ENCODE data around the gene MYO18B.

Gene MYO18B

GRCh38 chr22:25996669-25997068 lies 254.7 kb downstream of the MYO18B start:
- no peak for DNase-seq (ENCODE audit: low read depth)

- no peak for DNase-seq (ENCODE audit: low read depth)
Observed at GRCh38 chr22:25997886-25998775, 256.1 kb downstream of the MYO18B start.

GRCh38 chr22:26002456-26002855 lies 260.5 kb downstream of the MYO18B start:
- no peak for DNase-seq (ENCODE audit: low read depth)

- no peak for DNase-seq (ENCODE audit: low read depth)
Observed at GRCh38 chr22:26004477-26004876, 262.5 kb downstream of the MYO18B start.

GRCh38 chr22:26008587-26008986 lies 266.6 kb downstream of the MYO18B start:
- no peak for DNase-seq (ENCODE audit: low read depth)

- DNase-seq (ENCODE audit: low read depth): no peak
Observed at GRCh38 chr22:26016916-26017315, 274.9 kb downstream of the MYO18B start.

GRCh38 chr22:26017932-26018331 lies 275.9 kb downstream of the MYO18B start:
- no peak for DNase-seq (ENCODE audit: low read depth)

- no peak for DNase-seq (ENCODE audit: low read depth)
Observed at GRCh38 chr22:26019596-26019995, 277.6 kb downstream of the MYO18B start.

- no peak for DNase-seq (ENCODE audit: low read depth)
Observed at GRCh38 chr22:26021516-26021915, 279.5 kb downstream of the MYO18B start.

GRCh38 chr22:26023104-26023775 lies 281.3 kb downstream of the MYO18B start:
- no peak for DNase-seq (ENCODE audit: low read depth)

GRCh38 chr22:26025626-26026025 lies 283.6 kb downstream of the MYO18B start:
- DNase-seq (ENCODE audit: low read depth): no peak

GRCh38 chr22:26027341-26027740 lies 285.4 kb downstream of the MYO18B start:
- no peak for DNase-seq (ENCODE audit: low read depth)

- no peak for DNase-seq (ENCODE audit: low read depth)
Observed at GRCh38 chr22:26031641-26032040, 289.7 kb downstream of the MYO18B start.

GRCh38 chr22:26033071-26033470 lies 291.1 kb downstream of the MYO18B start:
- DNase-seq (ENCODE audit: low read depth): no peak

GRCh38 chr22:26033586-26033985 lies 291.6 kb downstream of the MYO18B start:
- no peak for DNase-seq (ENCODE audit: low read depth)

GRCh38 chr22:26035523-26035922 lies 293.5 kb downstream of the MYO18B start:
- no peak for DNase-seq (ENCODE audit: low read depth)

GRCh38 chr22:26038365-26038764 lies 296.4 kb downstream of the MYO18B start:
- DNase-seq (ENCODE audit: low read depth): no peak

- no peak for DNase-seq (ENCODE audit: low read depth)
Observed at GRCh38 chr22:26041931-26042330, 299.9 kb downstream of the MYO18B start.

- no peak for DNase-seq (ENCODE audit: low read depth)
Observed at GRCh38 chr22:26043031-26043430, 301.0 kb downstream of the MYO18B start.

- DNase-seq (ENCODE audit: low read depth): no peak
Observed at GRCh38 chr22:26045051-26045450, 303.1 kb downstream of the MYO18B start.

- no peak for DNase-seq (ENCODE audit: low read depth)
Observed at GRCh38 chr22:26045860-26046259, 303.9 kb downstream of the MYO18B start.

GRCh38 chr22:26047516-26047915 lies 305.5 kb downstream of the MYO18B start:
- no peak for DNase-seq (ENCODE audit: low read depth)

GRCh38 chr22:26047920-26048319 lies 305.9 kb downstream of the MYO18B start:
- DNase-seq (ENCODE audit: low read depth): no peak
